Natural killer cell treated with Interleukin-12 subunit alpha and Interleukin-12 subunit beta and Interleukin-15 and Interleukin-18, amount 100 ng/mL, for 72 hours (primary cell): ENCODE results near the gene RASL12. TPM values are rescaled to one million over a fixed set of nuclear protein-coding genes. Genes with fewer than 3 reads are reported as not detected.

Source experiments
- total RNA-seq, 2 donors: library from RNA; stranded (reverse); gene quantifications; one replicate each; pipeline ENCODE4 v1.2.3, GENCODE V29; 2022

The RASL12 gene
- total RNA-seq, 2 donors from 2014 or later: not detected

Other genes with a start within 250 kb of the RASL12 start
- 10 to 100 TPM; 24.7 to 91.9 TPM for gene PIF1, start 242.3 kb downstream of the RASL12 start, total RNA-seq
- gene PLEKHO2, start 226.1 kb downstream of the RASL12 start, total RNA-seq: 10 to 100 TPM; 31.2 to 47.2 TPM
- 1 to 10 TPM; 3.1 to 5.0 TPM for gene ANKDD1A, start 156.1 kb downstream of the RASL12 start, total RNA-seq
- gene SPG21, start 78.1 kb downstream of the RASL12 start, total RNA-seq: 10 to 100 TPM; 39.1 to 67.9 TPM
- 10 to 100 TPM; 17.8 to 18.5 TPM for gene MTFMT, start 38.4 kb downstream of the RASL12 start, total RNA-seq
- not detected for gene SLC51B, start 22.6 kb downstream of the RASL12 start, total RNA-seq
- not detected for gene KBTBD13, start 8.8 kb upstream of the RASL12 start, total RNA-seq
- 10 to 100 TPM in 1 of 2 donors, 1 to 10 TPM in 1; 5.7 to 14.2 TPM for gene UBAP1L, start 47.2 kb upstream of the RASL12 start, total RNA-seq
- 10 to 100 TPM; 30.3 to 41.2 TPM for gene PDCD7, start 65.8 kb upstream of the RASL12 start, total RNA-seq
- gene CLPX, start 117.4 kb upstream of the RASL12 start, total RNA-seq: 10 to 100 TPM; 39.0 to 63.5 TPM
- under 1 TPM; 0.08 to 0.12 TPM for gene CILP, start 143.5 kb upstream of the RASL12 start, total RNA-seq
- 10 to 100 TPM in 1 of 2 donors, 1 to 10 TPM in 1; 8.5 to 12.0 TPM for gene PARP16, start 218.9 kb upstream of the RASL12 start, total RNA-seq
- gene RNU5A-1, start 228.1 kb upstream of the RASL12 start, total RNA-seq: not detected
- gene RNU5B-1, start 236.7 kb upstream of the RASL12 start, total RNA-seq: not detected